GM23248 (cell line): ENCODE measurements around the gene ITGB4.

Experiments used
- EZH2 ChIP-seq: fragments of 200-600 bp; sonication (generic); IDR thresholded peaks from 2 replicates; pipeline ENCODE4 v1.6.1; 2018; ENCODE audit warnings: antibody characterized with exemption, mild to moderate bottlenecking; ENCODE audit not compliant: insufficient read depth, poor library complexity, severe bottlenecking
- EZH2phosphoT487 ChIP-seq: fragments of 200-600 bp; sonication (generic); IDR thresholded peaks from 2 replicates; pipeline ENCODE4 v1.6.1; 2018; ENCODE audit warnings: antibody characterized with exemption, moderate library complexity, mild to moderate bottlenecking, low read depth; ENCODE audit not compliant: insufficient read depth

DNA sequence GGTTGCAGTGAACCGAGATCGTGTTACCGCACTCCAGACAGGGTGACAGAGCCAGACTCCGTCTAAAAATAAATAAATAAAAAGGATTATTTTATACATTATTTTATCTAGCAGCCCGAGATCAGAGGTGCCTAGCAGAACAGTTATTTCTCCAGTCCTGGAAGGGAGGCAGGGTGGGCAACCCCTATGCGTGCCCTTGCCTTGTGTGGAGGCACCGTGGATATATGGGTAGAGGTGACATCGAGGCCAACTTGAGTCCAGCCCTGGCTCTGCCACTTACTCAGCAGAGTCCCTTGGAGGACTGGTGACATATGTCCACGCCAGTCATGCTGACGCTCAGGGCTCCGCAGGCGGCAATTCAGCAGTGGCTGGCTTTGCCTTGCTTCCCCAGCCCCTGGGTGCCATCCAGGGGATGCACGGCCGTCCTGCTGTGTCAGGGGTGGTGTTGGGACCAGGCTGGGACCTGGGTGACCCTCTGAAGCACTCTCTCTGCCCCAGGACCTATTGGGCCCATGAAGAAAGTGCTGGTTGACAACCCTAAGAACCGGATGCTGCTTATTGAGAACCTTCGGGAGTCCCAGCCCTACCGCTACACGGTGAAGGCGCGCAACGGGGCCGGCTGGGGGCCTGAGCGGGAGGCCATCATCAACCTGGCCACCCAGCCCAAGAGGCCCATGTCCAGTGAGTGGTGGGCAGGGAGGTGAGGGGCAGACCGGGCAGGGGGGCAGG, 30.6 kb downstream of the ITGB4 start:
- TF ChIP-seq EZH2: no peak
- no peak for TF ChIP-seq EZH2phosphoT487
